DMS53 treated with DMSO at 0.1 percent for 48 hours (cell line): ENCODE results near the gene PIP4K2A.
A peak's percentile ranks its signal among the peaks of the same experiment; 100 is the strongest.

Source experiments
- DNase-seq: peaks from one replicate; lab custom pipeline; 2025; ENCODE audit not compliant: unreplicated experiment; lab: John Stamatoyannopoulos, UW

PIP4K2A gene

GRCh38 chr10:22560096-22560912 is 154.1 kb downstream of the PIP4K2A start:
- no peak for DNase-seq

GRCh38 chr10:22557321-22557720 is 157.1 kb downstream of the PIP4K2A start:
- DNase-seq = no peak

- no peak for DNase-seq
Observed at GRCh38 chr10:22556774-22557173, 157.6 kb downstream of the PIP4K2A start.

- no peak for DNase-seq
Observed at GRCh38 chr10:22554461-22555182, 159.8 kb downstream of the PIP4K2A start.

- no peak for DNase-seq
Observed at GRCh38 chr10:22553452-22553995, 160.9 kb downstream of the PIP4K2A start.

- DNase-seq = no peak
Observed at GRCh38 chr10:22552888-22553378, 161.4 kb downstream of the PIP4K2A start.

- DNase-seq = no peak
Observed at GRCh38 chr10:22551681-22552365, 162.6 kb downstream of the PIP4K2A start.

GRCh38 chr10:22550732-22551131 is 163.6 kb downstream of the PIP4K2A start:
- DNase-seq = no peak

- no peak for DNase-seq
Observed at GRCh38 chr10:22548344-22548743, 166.0 kb downstream of the PIP4K2A start.

- no peak for DNase-seq
Observed at GRCh38 chr10:22545643-22546042, 168.7 kb downstream of the PIP4K2A start.

- DNase-seq = no peak
Observed at GRCh38 chr10:22544325-22545068, 169.9 kb downstream of the PIP4K2A start.

GRCh38 chr10:22542773-22543172 is 171.6 kb downstream of the PIP4K2A start:
- DNase-seq = no peak

- DNase-seq = no peak
Observed at GRCh38 chr10:22541900-22542299, 172.5 kb downstream of the PIP4K2A start.

GRCh38 chr10:22539579-22540298 is 174.6 kb downstream of the PIP4K2A start:
- no peak for DNase-seq

- no peak for DNase-seq
Observed at GRCh38 chr10:22537810-22538209, 176.6 kb downstream of the PIP4K2A start.

- DNase-seq = no peak
Observed at GRCh38 chr10:22536620-22537019, 177.8 kb downstream of the PIP4K2A start.

- peak; percentile 4 for DNase-seq
Observed at GRCh38 chr10:22534849-22535604, 179.4 kb downstream of the PIP4K2A start.

GRCh38 chr10:22531441-22531840 is 182.9 kb downstream of the PIP4K2A start:
- no peak for DNase-seq

GRCh38 chr10:22531008-22531407 is 183.4 kb downstream of the PIP4K2A start:
- no peak for DNase-seq
